GM12878 (cell line): Measurements from ENCODE around the gene KRTAP10-1.

Source experiments
- CHD2 ChIP-seq: IDR thresholded peaks from 2 replicates; pipeline ENCODE4 v1.6.1; 2011; ENCODE audit warnings: low read depth, low read length, improper control_type of control experiment, borderline replicate concordance
- CTCF ChIP-seq, 3 experiments: IDR thresholded peaks in 2 of 3; conservative IDR thresholded peaks in 1 of 3; 2 replicates each; pipeline ENCODE4 v1.5.1; 2011; ENCODE audit warnings: low read depth in 3 of 3, low read length in 3 of 3, mild to moderate bottlenecking in 3 of 3, control low read depth in 2 of 3, moderate library complexity in 2 of 3, inconsistent platforms in 1 of 3, mixed read lengths in 1 of 3; ENCODE audit not compliant: control insufficient read depth in 2 of 3, insufficient read depth in 1 of 3; ENCODE audit errors: extremely low read depth in 1 of 3
- CUX1 ChIP-seq: IDR thresholded peaks from 2 replicates; pipeline ENCODE4 v1.6.1; 2012; ENCODE audit warnings: improper control_type of control experiment, low read depth, low read length; ENCODE audit not compliant: insufficient replicate concordance
- EZH2 ChIP-seq: IDR thresholded peaks from 2 replicates; pipeline ENCODE4 v1.6.1; 2012; ENCODE audit warnings: low read depth, mild to moderate bottlenecking, control low read depth, inconsistent platforms, low read length, borderline replicate concordance; ENCODE audit not compliant: control insufficient read depth
- HCFC1 ChIP-seq: fragments of 150-350 bp; IDR thresholded peaks from 2 replicates; pipeline ENCODE4 v1.6.1; 2014; ENCODE audit warnings: low read length
- PBX3 ChIP-seq: IDR thresholded peaks from 2 replicates; pipeline ENCODE4 v1.6.1; 2011; ENCODE audit warnings: mild to moderate bottlenecking, low read depth, low read length, moderate library complexity; ENCODE audit not compliant: insufficient replicate concordance
- POLR2AphosphoS5 ChIP-seq: IDR thresholded peaks from 2 replicates; pipeline ENCODE4 v1.6.1; 2011; ENCODE audit warnings: mild to moderate bottlenecking, low read length, inconsistent platforms
- RCOR1 ChIP-seq: conservative IDR thresholded peaks from 2 replicates; pipeline ENCODE4 v1.6.1; 2012; ENCODE audit warnings: low read depth, low read length, improper control_type of control experiment
- REST ChIP-seq: IDR thresholded peaks from 2 replicates; pipeline ENCODE4 v1.6.1; 2012; ENCODE audit warnings: mild to moderate bottlenecking, low read depth, low read length

GRCh38 chr21:44529011-44529421 is 11.0 kb downstream of the KRTAP10-1 start:
- TF ChIP-seq CTCF (IDR thresholded peaks at IDR 0.05 in 2 of 3, conservative IDR thresholded peaks at IDR 0.05 in 1 of 3; ENCODE audit: control insufficient read depth in 2 of 3, extremely low read depth in 1 of 3, insufficient read depth in 1 of 3, low read depth in 3 of 3, low read length in 3 of 3) (no peak), POLR2AphosphoS5 (no peak), EZH2 (no peak), REST (no peak), CUX1 (no peak), CHD2 (no peak), RCOR1 (no peak), PBX3 (no peak), HCFC1 (no peak)
